BLaER1 treated with 17β-estradiol and CSF1 and Interleukin-3, amounts not matched to agents 10 nM and 100 nM (cell line): ENCODE measurements around the gene CHSY3.

Experiments used
- H3K27ac ChIP-seq, 11 experiments: shearing (Covaris generic); formaldehyde crosslinking; 2 replicates each; pipeline ENCODE4 v1.8.1; 2022
- H3K27me3 ChIP-seq, 11 experiments: shearing (Covaris generic); formaldehyde crosslinking; 2 replicates each; pipeline ENCODE4 v1.8.1; 2022
- H3K36me3 ChIP-seq, 11 experiments: shearing (Covaris generic); formaldehyde crosslinking; 2 replicates each; pipeline ENCODE4 v1.8.1; 2022
- H3K4me1 ChIP-seq, 10 experiments: shearing (Covaris generic); formaldehyde crosslinking; 2 replicates each; pipeline ENCODE4 v1.8.1; 2022
- H3K4me2 ChIP-seq, 11 experiments: shearing (Covaris generic); formaldehyde crosslinking; 2 replicates each; pipeline ENCODE4 v1.8.1; 2022
- H3K4me3 ChIP-seq, 10 experiments: shearing (Covaris generic); formaldehyde crosslinking; 2 replicates each; pipeline ENCODE4 v1.8.1; 2022
- H3K9ac ChIP-seq, 11 experiments: shearing (Covaris generic); formaldehyde crosslinking; 2 replicates each; pipeline ENCODE4 v1.8.1; 2022
- H3K9me3 ChIP-seq, 11 experiments: shearing (Covaris generic); formaldehyde crosslinking; replicated peaks in 1 of 11; 2 replicates each; pipeline ENCODE4 v1.8.1; 2022
- H4K20me1 ChIP-seq, 11 experiments: shearing (Covaris generic); formaldehyde crosslinking; 2 replicates each; pipeline ENCODE4 v1.8.1; 2022
- Cebpa-rat ChIP-seq, 11 experiments: shearing (Covaris generic); IDR thresholded peaks; 2 replicates each; pipeline ENCODE4 v1.8.1; 2022

CHSY3 gene

DNA sequence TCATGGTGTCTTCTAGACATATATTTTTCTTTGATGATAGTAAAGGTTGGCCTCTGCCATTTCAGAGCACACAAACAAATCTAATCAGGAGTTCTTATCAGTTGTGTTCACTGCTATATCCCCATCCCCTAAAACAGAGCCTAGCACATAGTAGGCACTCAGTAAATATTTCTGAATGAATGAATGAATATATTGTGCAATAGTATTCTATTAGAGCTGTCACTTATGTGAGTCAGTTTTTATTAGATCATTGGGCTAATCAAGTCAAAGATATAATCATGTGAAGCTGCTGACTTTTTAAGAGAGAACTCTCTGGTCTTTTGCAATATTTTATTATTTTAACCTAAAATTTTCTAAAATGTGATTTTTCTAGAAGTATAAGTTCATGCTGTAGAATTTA, 84.2 kb downstream of the CHSY3 start:
- no peak overlapping the region for H3K27ac ChIP-seq
- H3K9me3 ChIP-seq, result peaks cover 14 to 41% (median 23%) of the 10 kb centered on the region in 11 experiments
- H3K27me3 ChIP-seq, result no peaks in the 10 kb centered on the region
- H3K9ac ChIP-seq, result no peak overlapping the region
- H3K4me1 ChIP-seq, result peaks cover 0 to 7% (median 0%) of the 10 kb centered on the region in 10 experiments; a peak in 1 of 20 replicates
- peaks cover 0 to 18% (median 0%) of the 10 kb centered on the region in 11 experiments; a peak in 2 of 22 replicates for H3K36me3 ChIP-seq
- H3K4me2 ChIP-seq, result no peak overlapping the region
- TF ChIP-seq Cebpa-rat (IDR thresholded peaks at IDR 0.05), result peak in 1 of 11 experiments; percentile 60; a peak in 2 of 22 replicates
- no peak overlapping the region for H3K4me3 ChIP-seq
- H4K20me1 ChIP-seq, result no peaks in the 10 kb centered on the region

GRCh38 chr5:129991780-129992179, 87.5 kb downstream of the CHSY3 start:
- no peak overlapping the region for H3K27ac ChIP-seq
- H3K9ac ChIP-seq, result no peak overlapping the region
- peaks cover 0 to 3% (median 0%) of the 10 kb centered on the region in 11 experiments; a peak in 2 of 22 replicates for H3K36me3 ChIP-seq
- H3K27me3 ChIP-seq, result no peaks in the 10 kb centered on the region
- TF ChIP-seq Cebpa-rat (IDR thresholded peaks at IDR 0.05), result no peak
- H3K4me1 ChIP-seq, result peaks cover 0 to 7% (median 0%) of the 10 kb centered on the region in 10 experiments; a peak in 1 of 20 replicates
- no peak overlapping the region for H3K4me2 ChIP-seq
- H3K9me3 ChIP-seq, result peaks cover under 1 to 11% (median 1%) of the 10 kb centered on the region in 11 experiments; a peak in 18 of 22 replicates
- no peak overlapping the region for H3K4me3 ChIP-seq
- no peaks in the 10 kb centered on the region for H4K20me1 ChIP-seq

DNA sequence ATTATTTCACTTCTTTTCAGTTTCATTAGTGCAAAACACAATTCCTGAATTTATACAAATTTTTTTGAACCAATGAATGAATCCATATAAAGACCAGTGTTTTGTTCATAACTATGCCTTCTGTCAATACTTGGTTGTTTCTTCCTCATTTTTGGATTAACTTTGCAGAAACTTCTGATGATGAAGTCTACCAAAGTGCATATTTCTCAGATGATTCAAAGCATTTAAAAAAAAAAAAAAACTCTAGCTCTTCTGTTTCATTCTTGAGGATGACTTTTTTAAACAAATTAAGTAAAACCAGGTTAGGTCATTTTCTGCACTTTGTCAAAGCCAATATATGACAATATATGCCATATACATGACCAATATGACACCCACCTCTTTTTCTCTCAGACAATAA, 92.6 kb downstream of the CHSY3 start:
- Histone ChIP-seq H3K4me3 (no peak overlapping the region), H3K27me3 (no peaks in the 10 kb centered on the region), H3K4me2 (no peak overlapping the region), H3K27ac (no peak overlapping the region), H3K4me1 (peaks cover 0 to 2% (median 0%) of the 10 kb centered on the region in 10 experiments; a peak in 1 of 20 replicates), H3K9me3 (no peaks in the 10 kb centered on the region), H4K20me1 (no peaks in the 10 kb centered on the region), H3K9ac (no peak overlapping the region), H3K36me3 (peaks cover 0 to under 1% (median 0%) of the 10 kb centered on the region in 11 experiments; a peak in 1 of 22 replicates)
- TF ChIP-seq Cebpa-rat (IDR thresholded peaks at IDR 0.05), result no peak

DNA sequence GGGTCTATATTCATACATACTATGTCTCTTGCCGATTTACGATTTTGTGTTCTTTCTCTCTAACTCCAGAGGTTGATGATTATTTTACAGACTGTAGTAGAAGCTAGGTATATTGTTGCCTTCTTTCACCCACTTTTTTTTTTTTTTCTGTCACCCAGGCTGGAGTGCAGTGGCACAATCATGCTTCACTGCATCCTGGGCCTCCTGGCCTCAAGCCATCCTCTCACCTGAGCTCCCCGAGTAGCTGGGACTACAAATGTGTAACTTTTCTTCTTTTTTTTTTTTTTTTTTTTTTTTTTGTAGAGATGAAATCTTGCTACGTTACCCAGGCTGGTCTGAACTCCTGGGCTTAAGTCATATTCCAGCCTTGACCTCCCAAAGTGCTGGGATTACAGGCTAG, 96.2 kb downstream of the CHSY3 start:
- Histone ChIP-seq H3K27ac (no peak overlapping the region), H3K36me3 (peaks cover 0 to 7% (median 0%) of the 10 kb centered on the region in 11 experiments; a peak in 2 of 22 replicates), H3K4me1 (no peaks in the 10 kb centered on the region), H4K20me1 (no peaks in the 10 kb centered on the region), H3K4me3 (no peak overlapping the region), H3K4me2 (no peak overlapping the region), H3K27me3 (no peaks in the 10 kb centered on the region), H3K9ac (no peak overlapping the region), H3K9me3 (no peaks in the 10 kb centered on the region)
- TF ChIP-seq Cebpa-rat (IDR thresholded peaks at IDR 0.05), result no peak

DNA sequence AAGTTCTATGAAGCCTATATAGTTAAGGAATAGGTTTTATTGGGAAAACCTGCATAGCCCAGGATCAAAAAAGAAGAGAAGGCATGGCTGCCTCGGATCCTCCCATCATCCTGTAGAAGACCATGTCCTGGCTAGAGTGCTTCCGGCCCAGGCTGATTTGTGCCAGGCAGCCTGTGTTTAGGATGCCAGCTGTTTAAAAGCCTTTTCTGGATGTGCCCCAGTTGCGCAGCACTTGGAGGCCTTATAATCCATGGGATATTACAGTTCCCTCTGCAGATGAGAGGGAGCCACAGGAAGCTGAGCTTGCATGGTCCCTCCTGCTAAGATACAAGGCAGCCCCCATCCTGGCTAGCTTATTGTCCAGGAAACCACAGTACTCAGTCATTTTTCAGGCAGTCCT, 97.9 kb downstream of the CHSY3 start:
- Histone ChIP-seq H3K4me1 (no peaks in the 10 kb centered on the region), H3K9me3 (0 out of 22 replicates have a peak, but pooled peaks cover 0 to under 1% (median 0%) of the 10 kb centered on the region in 11 experiments), H4K20me1 (no peaks in the 10 kb centered on the region), H3K27me3 (no peaks in the 10 kb centered on the region), H3K36me3 (peaks cover 0 to 8% (median 0%) of the 10 kb centered on the region in 11 experiments; a peak in 3 of 22 replicates), H3K9ac (no peak overlapping the region), H3K27ac (no peak overlapping the region), H3K4me2 (no peak overlapping the region), H3K4me3 (no peak overlapping the region)
- TF ChIP-seq Cebpa-rat (IDR thresholded peaks at IDR 0.05), result no peak

DNA sequence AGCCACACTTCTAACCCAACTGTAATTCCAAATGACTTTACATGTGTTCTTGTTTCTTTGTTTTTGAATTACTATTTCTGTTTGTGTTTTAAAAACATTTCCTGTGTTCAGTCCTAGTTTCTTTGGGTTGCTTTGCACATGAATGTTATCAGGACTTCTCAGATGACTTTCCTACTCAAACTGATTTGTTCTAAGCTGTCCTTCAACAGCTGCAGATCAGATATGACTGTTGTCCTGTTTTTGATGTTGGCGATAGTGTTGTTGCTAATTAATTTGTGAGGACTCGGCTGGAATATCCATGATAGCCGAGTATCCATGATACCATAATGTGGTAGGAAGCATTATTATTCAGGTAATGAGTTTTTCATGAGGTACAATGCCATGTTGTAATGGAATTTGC, 98.6 kb downstream of the CHSY3 start:
- Histone ChIP-seq H4K20me1 (no peaks in the 10 kb centered on the region), H3K9ac (no peak overlapping the region), H3K27ac (no peak overlapping the region), H3K36me3 (peaks cover 0 to 15% (median 0%) of the 10 kb centered on the region in 11 experiments; a peak in 3 of 22 replicates), H3K4me2 (no peak overlapping the region), H3K27me3 (no peaks in the 10 kb centered on the region), H3K4me1 (no peaks in the 10 kb centered on the region), H3K9me3 (peaks cover 0 to 7% (median 3%) of the 10 kb centered on the region in 11 experiments; a peak in 5 of 22 replicates), H3K4me3 (no peak overlapping the region)
- TF ChIP-seq Cebpa-rat (IDR thresholded peaks at IDR 0.05), result no peak

DNA sequence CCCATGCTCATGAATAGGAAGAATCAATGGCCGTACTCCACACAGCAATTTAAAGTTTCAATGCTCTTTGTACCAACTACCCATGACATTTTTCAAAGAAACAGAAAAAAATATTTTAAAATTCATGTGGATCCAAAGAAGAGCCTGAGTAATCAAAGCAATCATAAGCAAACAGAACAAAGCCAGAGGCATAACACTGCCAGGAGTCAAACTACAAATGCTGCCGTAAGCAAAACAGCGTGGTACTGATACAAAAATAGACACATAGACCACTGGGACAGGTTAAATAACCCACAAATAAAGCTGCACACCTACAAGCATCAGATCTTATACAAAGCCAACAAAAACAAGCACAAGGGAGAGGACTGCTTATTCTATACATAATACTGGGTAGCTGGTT, 107.7 kb downstream of the CHSY3 start:
- H3K4me3 ChIP-seq, result no peak overlapping the region
- H3K9ac ChIP-seq, result no peak overlapping the region
- H3K36me3 ChIP-seq, result peaks cover 0 to 22% (median 0%) of the 10 kb centered on the region in 11 experiments; a peak in 5 of 22 replicates
- no peak overlapping the region for H3K27ac ChIP-seq
- H3K4me1 ChIP-seq, result no peaks in the 10 kb centered on the region
- H4K20me1 ChIP-seq, result no peaks in the 10 kb centered on the region; a peak in 1 of 22 replicates
- TF ChIP-seq Cebpa-rat (IDR thresholded peaks at IDR 0.05), result no peak
- no peak overlapping the region for H3K4me2 ChIP-seq
- H3K9me3 ChIP-seq, result peaks cover 22 to 76% (median 38%) of the 10 kb centered on the region in 11 experiments
- H3K27me3 ChIP-seq, result no peaks in the 10 kb centered on the region

DNA sequence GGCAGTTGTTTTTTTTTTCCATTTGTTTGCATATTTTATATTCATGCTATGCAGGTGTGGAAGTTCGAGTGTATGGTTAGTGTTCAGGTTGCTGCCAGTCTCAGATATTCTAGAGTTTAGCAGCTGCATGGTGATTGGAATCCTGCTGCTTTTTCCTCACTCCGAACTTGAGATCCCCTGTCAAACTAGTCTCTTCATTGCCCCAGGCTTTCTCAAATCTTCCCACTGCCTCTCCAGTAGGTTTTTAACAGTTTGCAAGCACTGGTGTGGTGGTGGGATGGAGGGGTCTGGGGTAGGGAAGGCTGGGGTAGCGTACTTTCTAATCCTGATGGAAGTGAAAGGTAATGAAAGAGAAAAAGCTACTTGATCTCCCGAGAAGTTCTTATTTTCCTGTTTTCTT, 112.9 kb downstream of the CHSY3 start:
- Histone ChIP-seq H4K20me1 (no peaks in the 10 kb centered on the region; a peak in 1 of 22 replicates), H3K9me3 (peaks cover 22 to 43% (median 29%) of the 10 kb centered on the region in 11 experiments), H3K27ac (no peak overlapping the region), H3K4me1 (no peaks in the 10 kb centered on the region), H3K27me3 (no peaks in the 10 kb centered on the region), H3K4me3 (no peak overlapping the region), H3K9ac (no peak overlapping the region), H3K4me2 (no peak overlapping the region), H3K36me3 (peaks cover 0 to 11% (median 0%) of the 10 kb centered on the region in 11 experiments; a peak in 3 of 22 replicates)
- TF ChIP-seq Cebpa-rat (IDR thresholded peaks at IDR 0.05), result no peak

- TF ChIP-seq Cebpa-rat (IDR thresholded peaks at IDR 0.05), result no peak
- peaks cover 0 to 8% (median 0%) of the 10 kb centered on the region in 11 experiments; a peak in 1 of 22 replicates for H3K36me3 ChIP-seq
- no peak overlapping the region for H3K4me3 ChIP-seq
- H3K9ac ChIP-seq, result no peak overlapping the region
- H3K27ac ChIP-seq, result no peak overlapping the region
- H3K9me3 ChIP-seq, result peaks cover 10 to 29% (median 18%) of the 10 kb centered on the region in 11 experiments; a peak in 21 of 22 replicates
- no peak overlapping the region for H3K4me2 ChIP-seq
- no peaks in the 10 kb centered on the region; a peak in 1 of 22 replicates for H4K20me1 ChIP-seq
- no peaks in the 10 kb centered on the region for H3K4me1 ChIP-seq
- H3K27me3 ChIP-seq, result no peaks in the 10 kb centered on the region
Observed at GRCh38 chr5:130018641-130019040, 114.4 kb downstream of the CHSY3 start.

- no peaks in the 10 kb centered on the region for H3K27me3 ChIP-seq
- TF ChIP-seq Cebpa-rat (IDR thresholded peaks at IDR 0.05), result no peak
- H3K4me2 ChIP-seq, result no peak overlapping the region
- H3K36me3 ChIP-seq, result no peaks in the 10 kb centered on the region
- H3K4me1 ChIP-seq, result 0 out of 20 replicates have a peak, but pooled peaks cover 0 to 4% (median 0%) of the 10 kb centered on the region in 10 experiments
- no peak overlapping the region for H3K27ac ChIP-seq
- peaks cover 0 to 5% (median 0%) of the 10 kb centered on the region in 11 experiments; a peak in 3 of 22 replicates for H3K9me3 ChIP-seq
- H4K20me1 ChIP-seq, result no peaks in the 10 kb centered on the region; a peak in 1 of 22 replicates
- no peak overlapping the region for H3K4me3 ChIP-seq
- H3K9ac ChIP-seq, result no peak overlapping the region
Observed at GRCh38 chr5:130021000-130021399, 116.7 kb downstream of the CHSY3 start.
